ENCODE measurements around the gene SMC1B.
"Not testable (repeated sequence)": the region's sequence is repeated elsewhere in the genome, so short reads cannot be mapped to it uniquely, and the experiment has no call there.

The SMC1B gene, protein sequence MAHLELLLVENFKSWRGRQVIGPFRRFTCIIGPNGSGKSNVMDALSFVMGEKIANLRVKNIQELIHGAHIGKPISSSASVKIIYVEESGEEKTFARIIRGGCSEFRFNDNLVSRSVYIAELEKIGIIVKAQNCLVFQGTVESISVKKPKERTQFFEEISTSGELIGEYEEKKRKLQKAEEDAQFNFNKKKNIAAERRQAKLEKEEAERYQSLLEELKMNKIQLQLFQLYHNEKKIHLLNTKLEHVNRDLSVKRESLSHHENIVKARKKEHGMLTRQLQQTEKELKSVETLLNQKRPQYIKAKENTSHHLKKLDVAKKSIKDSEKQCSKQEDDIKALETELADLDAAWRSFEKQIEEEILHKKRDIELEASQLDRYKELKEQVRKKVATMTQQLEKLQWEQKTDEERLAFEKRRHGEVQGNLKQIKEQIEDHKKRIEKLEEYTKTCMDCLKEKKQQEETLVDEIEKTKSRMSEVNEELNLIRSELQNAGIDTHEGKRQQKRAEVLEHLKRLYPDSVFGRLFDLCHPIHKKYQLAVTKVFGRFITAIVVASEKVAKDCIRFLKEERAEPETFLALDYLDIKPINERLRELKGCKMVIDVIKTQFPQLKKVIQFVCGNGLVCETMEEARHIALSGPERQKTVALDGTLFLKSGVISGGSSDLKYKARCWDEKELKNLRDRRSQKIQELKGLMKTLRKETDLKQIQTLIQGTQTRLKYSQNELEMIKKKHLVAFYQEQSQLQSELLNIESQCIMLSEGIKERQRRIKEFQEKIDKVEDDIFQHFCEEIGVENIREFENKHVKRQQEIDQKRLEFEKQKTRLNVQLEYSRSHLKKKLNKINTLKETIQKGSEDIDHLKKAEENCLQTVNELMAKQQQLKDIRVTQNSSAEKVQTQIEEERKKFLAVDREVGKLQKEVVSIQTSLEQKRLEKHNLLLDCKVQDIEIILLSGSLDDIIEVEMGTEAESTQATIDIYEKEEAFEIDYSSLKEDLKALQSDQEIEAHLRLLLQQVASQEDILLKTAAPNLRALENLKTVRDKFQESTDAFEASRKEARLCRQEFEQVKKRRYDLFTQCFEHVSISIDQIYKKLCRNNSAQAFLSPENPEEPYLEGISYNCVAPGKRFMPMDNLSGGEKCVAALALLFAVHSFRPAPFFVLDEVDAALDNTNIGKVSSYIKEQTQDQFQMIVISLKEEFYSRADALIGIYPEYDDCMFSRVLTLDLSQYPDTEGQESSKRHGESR

DNA sequence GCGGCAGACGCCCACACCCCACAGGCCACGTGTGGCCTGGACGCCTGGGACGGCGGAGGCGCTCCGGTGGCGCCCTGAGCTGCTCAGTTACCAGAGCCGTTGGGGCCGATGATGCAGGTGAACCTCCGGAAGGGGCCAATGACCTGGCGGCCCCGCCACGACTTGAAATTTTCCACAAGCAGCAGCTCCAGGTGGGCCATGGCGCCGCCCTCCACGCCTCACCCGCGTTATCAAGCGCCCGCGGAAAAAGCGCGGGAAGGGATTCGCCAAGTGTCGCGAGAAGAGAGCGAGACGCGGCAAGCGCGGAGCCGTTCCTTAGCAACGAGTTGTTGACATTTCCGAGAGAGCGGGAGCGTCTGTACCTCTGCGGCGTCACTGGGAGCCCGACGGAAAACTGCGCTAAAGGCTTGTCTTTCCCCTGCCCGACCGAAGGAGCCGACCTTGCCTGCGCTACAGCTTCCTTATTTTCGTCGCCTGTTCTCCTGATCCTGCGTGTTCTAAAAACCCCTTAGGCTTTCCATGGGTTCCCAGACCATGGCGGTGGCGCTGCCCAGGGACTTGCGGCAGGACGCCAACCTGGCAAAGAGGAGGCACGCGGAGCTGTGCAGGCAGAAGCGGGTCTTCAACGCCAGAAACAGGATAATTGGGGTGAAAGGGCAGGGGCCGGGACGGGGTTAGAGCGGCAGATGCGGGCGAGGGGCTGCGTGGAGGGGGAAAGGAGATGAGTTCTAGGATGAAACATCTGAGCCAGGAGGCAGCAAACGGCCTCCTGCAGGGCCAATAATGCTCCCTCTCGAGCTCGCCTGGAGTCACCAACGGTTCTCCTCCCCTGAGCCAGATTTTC is at the start of gene SMC1B, which contains the start of gene RIBC2:
Gene SMC1B, minus strand, starts transcription at position 232 of the 844 bp plus-strand sequence. Its CDS starts 32 bp downstream, at position 200.
Gene RIBC2, plus strand, starts transcription at position 326 of the 844 bp plus-strand sequence. Its CDS starts 194 bp downstream, at position 520.
- DNase-seq: peak; percentile 76

DNA sequence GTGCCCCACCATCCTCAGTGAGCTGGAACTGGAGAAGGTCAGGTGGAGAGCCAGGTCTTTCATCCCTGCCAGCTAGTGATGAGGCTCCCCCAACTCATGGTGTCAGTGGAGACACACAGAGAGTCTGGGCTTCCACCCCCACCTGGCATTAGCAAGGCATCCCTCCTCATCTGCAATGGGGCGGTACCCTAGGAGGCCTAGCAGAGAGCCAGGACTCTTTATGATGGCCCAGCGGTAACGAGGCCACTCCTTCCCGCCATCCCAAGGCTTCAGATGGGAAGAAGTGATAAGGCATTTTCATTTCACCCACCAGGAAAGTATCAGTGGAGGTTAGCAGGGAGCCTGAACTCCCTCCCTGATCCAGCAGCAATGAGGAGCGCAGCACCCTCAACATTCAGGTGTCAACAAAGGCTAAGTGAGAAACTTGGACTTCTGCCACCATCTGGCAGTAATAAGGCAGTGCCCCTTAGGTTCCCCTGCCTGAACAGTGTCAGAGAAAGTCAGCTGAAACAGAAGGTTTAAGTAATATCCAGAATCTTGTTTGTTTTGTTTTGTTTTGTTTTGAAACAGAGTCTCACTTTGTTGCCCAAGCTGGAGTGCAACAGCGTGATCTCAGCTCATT is 48.7 kb upstream of the SMC1B start:
- no peak for DNase-seq

DNA sequence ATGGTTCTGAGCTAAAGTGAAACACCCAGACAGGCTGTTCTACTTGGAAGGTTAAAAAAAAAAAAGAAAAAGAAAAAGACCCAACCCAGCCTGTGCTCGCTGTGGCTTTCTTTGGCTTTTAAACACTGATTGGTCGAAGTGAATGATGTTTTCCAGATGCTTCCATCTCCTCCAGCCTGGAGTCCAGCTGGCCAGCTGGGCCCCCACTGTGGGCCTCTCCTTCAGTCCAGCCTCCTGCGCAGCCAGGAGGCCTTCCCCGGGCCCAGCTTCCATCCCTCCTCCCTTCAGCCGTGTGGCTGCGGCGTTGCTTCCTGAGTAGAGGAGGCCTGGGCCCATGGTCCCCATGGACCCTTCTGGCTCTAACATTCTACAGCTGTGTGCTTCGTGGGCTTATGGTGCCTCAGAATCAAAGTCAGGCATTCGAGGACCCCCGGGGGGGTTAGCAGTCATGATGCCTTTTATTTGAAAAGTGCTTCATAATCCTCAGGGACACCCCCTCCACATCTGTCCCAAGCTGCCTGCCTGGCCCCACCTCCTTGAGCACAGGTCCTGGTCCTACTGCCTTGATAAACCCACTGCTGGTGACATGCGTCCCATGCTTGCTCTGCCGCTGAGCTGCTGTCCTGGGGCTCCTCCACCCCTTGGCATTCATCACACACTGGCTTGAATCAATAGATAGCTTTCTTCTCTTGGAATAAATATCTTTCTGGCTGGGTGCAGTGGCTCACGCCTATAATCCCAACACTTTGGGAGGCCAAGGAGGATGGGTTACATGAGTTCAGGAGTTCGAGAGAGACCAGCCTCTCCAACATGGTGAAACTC is 47.1 kb upstream of the SMC1B start:
- DNase-seq: no peak

DNA sequence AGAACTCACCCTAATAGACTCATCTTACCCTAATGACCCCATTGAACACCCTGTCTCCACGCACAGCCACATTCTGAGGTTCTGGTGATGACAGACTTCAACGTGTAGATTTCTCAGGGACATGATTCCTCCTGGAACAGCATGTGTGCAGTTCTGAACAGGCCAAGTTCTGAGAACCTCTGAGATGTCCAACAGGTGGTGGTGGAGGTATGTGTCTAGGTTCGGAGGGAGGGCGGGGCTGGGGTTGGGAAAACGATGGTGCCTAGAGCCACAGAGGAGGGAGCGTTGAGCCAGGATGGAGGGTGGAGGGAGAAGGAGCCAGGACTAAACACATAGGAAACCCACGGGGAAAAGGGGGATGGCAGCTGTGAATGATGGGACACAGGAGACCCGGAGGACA is 45.8 kb upstream of the SMC1B start:
- DNase-seq: no peak

DNA sequence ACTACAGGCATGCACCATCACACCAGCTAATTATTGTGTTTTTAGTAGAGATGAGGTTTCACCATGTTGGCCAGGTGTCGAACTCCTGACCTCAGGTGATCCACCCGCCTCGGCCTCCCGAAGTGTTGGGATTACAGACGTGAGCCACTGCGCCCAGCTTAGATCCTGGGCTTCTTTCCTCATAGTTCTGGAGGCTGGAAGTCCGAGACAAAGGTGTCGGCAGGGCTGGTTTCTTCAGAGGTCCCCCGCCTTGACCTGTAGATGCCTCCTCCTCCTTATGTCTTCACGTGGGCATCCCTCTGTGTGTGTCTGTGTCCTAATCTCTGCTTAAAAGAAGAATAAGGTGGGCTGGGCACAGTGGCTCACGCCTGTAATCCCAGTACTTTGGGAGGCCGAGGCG is 45.1 kb upstream of the SMC1B start:
- DNase-seq: no peak

DNA sequence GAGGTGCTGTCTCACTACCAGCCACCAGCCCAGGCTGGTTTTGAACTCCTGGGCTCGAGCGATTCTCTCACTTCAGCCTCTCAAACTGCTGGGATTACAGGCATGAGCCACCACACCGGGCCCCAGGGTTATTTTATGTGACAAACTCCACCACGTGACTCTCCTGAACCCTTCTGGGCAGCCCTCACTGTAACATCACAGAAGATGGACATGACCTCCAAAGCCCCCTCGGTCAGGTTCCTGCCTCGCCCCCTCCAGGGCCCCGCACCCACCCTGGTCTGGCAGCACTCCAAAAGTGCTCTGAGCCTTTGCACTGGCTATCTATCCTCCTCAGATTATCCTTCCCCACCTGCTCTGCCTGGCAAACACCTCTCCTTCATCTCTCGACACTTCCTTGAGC is 43.4 kb upstream of the SMC1B start:
- no peak for DNase-seq

DNA sequence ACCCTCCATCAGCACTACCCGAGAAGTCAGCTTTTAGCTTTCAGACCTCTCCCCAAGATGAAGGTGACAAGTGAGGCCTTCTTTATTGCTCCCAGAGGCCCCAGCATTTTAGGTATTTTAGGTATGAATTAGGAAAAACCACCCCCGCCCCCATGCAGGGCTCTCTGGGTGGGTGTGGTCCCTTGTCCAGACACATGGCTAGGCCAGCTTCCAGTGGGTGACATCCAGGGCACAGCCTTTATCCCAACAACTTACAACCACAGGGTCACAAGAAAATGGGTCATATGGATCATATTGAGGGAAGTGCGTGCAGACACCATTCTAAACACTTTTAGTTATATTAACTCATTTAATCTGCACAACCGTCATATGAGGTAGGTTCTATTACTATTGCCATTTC is 42.2 kb upstream of the SMC1B start:
- DNase-seq: no peak

DNA sequence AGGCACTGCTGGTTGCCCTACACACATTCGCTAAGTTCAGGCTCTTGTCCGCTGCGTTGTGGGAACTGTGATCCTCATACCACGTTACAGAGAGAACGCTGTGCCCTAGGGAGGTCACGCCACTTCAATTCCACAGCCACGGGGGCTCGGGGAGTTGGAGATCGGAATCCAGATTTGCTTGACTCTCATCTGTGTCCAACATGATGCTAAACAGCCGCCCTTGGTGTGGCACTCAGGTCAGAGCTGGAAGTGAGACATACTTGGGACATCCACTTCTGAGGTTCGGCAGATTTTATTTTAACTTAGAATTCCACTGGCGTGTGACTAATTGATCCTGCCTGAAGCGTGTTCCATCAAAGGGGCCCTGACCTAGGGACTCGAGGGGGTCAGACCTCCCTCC is 41.8 kb upstream of the SMC1B start:
- DNase-seq: no peak

DNA sequence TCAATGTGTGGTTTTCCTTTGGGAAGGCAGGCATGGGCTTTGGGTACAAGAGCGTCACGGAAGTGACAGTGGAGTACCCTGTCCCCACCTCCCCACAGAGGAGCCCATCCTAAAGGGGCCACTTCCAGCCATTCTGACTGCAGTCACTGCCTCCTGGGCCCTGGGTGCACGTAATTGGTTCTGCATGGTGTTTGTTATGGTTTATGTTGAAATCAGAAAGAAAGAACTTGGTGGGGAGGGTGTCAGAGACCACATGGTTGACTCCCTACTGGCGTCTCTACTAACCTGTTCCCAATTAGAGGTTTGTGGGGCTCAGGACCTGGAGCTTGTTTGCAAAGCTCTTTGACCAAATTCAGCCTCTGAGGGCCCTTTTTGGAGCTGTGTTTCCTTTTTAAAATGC is 40.9 kb upstream of the SMC1B start:
- DNase-seq: no peak

DNA sequence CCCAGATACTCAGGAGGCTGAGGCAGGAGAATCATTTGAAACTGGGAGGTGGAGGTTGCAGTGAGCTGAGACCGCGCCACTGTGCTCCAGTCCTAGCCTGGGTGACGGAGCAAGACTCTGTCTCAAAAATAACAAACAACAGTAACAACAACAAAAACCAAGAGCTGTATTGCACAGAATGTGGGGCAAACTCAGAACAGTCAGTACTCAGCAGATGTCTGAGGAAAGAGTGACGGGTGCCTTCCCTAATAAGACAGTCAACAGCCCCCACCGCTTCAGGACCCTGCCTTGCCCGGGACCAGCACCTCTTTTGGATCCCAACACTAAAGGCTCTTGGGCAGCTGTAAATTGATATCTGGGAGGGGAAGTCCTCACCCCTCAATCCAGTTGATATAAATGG is 40.4 kb upstream of the SMC1B start:
- DNase-seq: no peak

DNA sequence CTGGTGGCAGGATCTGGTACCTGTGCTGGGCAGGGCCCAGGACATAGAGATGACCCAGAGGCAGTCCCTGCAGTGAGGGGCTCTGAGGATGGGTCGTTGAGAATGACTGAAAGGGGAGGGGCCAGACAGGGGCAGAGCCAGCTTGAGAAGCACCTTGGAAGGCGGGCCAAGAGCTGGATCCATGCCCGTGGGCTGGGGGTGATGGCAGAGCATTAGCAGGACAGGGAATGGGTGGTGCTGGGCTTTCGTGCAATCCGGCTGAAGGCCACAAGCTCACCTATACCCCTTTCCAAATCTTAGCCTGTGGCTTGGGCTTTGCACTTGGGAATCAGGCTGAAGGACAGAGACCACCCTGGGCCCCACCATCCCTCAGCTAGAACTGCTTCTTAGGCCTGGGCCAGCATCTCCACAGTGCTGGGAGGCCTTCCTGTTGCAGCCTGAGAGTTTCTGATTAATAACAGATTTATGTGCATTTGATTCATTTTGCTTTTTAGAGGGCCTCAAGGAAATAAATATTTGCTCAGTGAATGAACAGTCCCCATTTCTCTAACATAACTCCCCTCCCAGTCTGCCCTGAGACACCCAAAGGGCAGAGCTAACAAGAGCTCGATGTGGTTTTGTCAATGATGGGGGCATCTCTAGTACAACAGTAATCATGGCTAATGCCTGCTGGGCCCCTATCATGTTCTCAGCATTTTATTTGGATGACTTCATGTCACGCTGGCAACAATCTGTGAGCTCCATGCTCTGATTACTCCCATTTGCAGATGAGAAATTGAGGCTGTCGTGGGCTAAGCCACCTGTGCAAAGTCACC is 39.4 kb upstream of the SMC1B start:
- no peak for DNase-seq

DNA sequence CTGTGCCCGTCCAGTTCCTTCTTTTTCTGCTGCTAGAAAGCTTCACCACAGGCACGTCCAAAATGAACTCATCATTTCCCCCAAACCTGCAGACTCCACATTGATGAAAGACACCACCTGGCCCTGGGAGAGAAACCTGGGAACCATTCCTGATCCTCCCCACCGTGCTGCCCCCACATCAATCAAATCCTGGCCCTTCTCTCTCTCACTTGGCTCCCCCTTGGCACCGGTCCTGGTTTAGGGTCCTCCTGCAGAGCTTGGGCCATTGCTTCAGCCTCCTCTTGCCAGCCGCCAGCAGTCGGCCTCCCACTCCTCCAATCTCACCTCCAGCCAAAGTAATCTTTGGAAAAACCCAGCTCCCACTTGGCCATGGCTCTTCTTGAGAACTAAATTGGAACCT is 38.6 kb upstream of the SMC1B start:
- DNase-seq: no peak

DNA sequence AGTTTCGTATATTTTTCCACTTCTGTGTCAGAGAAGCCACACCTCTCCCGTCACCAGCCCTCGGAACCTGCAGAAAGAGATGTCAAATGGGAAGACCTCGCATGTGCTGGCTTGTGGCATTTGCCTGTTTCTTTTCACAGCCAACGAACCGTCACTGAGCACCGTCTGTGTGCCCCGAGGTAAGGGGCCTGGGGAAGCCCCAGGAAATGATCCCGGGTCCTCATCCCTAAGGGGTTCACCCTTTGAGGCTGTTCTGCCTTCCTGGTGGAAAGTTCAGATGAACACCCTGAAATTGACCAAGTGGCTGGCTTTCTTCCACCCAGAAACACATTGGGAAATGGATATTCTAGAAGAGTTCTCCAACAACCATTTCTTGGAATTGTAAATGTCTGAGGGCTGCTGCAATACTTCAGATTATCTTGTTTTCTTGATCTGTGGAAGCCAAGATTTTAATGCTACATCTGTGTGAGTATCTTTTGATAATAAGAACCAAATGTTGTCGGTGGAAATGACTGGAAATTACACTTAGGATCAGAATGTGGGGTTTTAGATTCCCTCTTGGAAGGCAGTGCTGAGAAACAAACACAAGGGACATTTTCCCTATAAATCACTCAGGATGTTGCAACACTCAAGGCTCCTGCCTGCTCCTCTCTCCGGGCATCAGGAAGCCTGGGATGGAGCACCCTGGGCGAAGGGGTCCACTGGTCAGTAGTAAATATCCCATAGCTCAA is 37.7 kb upstream of the SMC1B start:
- no peak for DNase-seq

DNA sequence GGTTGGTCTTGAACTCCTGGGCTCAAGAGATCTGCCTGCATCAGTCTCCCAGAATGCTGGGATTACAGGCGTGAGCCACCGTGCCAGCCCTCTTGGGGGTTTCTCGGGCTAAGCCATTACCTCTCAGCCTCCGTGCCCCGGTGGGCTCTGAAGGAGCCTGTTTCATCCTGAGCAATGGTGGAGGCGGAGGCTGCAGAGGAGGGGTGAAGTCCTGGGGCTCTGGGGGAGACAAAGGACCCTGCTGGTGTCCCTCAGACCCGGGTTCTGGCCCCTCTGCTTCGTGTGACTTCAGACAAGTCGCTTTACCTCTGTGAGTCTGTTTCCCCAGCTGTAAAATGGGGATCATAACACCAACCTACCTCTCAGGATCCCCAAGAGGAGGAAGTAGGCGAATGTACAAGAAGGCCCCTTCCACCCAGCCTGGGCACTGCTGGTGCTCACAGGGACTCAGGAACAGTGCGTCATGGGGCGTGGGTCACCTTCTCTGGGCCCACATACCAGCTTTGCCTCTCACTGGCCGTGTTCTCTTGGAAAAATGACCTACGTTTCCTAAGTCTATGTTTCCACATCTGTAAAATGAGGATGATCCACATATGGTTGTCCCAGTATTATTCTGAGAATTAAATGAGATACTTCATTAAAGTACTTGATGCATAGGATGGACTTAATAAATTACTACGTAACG is 36.8 kb upstream of the SMC1B start:
- no peak for DNase-seq

DNA sequence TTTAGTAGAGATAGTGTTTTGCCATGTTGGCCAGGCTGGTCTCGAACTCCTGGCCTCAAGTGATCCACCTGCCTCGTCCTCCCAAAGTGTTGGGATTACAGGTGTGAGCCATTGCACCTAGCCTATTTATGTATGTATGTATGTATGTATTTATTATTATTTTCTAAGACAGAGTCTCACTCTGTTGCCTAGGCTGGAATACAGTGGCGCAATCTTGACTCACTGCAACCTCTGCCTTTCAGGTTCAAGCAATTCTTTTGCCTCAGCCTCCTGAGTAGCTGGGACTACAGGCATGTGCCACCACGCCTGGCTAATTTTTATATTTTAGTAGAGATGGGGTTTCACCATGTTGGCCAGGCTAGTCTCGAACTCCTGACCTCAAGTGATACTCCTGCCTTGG is 36.0 kb upstream of the SMC1B start:
- not testable (repeated sequence) for DNase-seq

DNA sequence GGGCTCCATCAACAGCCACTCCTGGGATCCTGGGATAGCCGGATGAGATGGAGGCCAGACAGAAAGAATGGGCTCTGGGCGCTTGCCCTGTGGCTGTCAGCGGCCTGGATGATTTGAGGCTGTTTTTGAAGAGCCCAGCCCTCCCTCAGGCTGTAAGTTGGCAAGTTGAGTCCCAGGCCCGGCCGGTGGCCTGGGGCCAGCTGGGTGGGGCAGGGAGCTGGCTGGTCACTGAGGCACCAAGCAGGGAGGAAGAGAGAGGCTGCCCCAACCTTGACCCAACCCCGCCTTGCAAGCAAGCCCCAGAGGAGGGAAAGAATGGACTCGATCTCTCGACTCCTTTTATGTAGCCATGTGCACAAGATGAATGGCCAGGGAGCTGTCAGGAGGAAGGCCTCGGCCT is 35.0 kb upstream of the SMC1B start:
- DNase-seq: no peak

DNA sequence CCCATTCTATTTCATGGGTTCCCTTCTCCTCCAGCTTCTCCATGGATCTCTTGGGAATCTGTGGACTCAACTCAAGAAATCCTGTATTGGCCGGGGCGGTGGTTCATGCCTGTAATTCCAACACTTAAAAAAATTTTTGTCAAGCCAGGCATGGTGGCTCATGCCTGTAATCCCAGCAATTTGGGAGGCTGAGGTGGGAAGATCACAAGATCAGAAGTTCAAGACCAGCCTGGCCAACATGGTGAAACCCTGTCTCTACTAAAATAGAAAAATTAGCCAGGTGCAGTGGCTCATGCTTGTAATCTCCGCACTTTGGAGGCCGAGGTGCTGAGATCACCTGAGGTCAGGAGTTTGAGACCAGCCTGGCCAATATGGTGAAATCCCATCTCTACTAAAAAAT is 34.2 kb upstream of the SMC1B start:
- DNase-seq: not testable (repeated sequence)

DNA sequence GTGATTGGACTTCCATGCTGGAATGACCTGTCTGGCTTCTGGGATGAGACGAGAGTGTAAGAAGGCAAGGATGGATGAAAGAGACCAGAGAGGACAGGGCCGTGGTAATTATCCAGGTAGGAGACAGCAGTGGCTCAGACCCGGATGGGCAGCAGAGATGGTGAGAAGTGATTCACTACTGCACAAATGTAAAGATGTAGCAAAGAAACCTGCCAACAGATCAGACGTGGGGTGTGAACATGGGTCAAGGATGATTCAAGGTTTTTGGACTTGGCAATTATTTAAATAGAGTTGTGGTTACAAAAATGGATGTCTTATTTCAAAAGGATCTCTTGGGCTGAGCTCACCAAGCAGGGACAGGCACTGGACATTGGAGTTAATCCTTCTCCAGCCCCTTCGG is 32.8 kb upstream of the SMC1B start:
- no peak for DNase-seq

Measured in NCI-H2227 treated with DMSO at 0.1 percent for 48 hours (cell line).